HEK293T (cell line): ENCODE data around the gene ZFP57.
A peak's percentile ranks its signal among the peaks of the same experiment; 100 is the strongest.

Source experiments
- CTCF ChIA-PET: fragments of 350-600 bp; formaldehyde crosslinking; extraction: SDS; loops from one replicate; lab custom pipeline; 2021; ENCODE audit warnings: antibody characterized with exemption, inconsistent platforms; lab: Yijun Ruan, JAX
- POLR2A ChIA-PET: fragments of 350-600 bp; formaldehyde crosslinking; extraction: SDS; loops from one replicate; lab custom pipeline; 2020; ENCODE audit warnings: antibody characterized with exemption, inconsistent platforms; lab: Yijun Ruan, JAX
- DNase-seq: peaks from one replicate; pipeline ENCODE4 v3.0.0; 2012; ENCODE audit warnings: mixed read lengths; ENCODE audit errors: extremely low spot score
- ARNT ChIP-seq: fragments of 450-650 bp; IDR thresholded peaks from 2 replicates; pipeline ENCODE4 v1.6.1; 2017; ENCODE audit warnings: mild to moderate bottlenecking
- BHLHE40 ChIP-seq: fragments of 450-650 bp; IDR thresholded peaks from 2 replicates; pipeline ENCODE4 v1.6.1; 2016; ENCODE audit warnings: mild to moderate bottlenecking, moderate library complexity, borderline replicate concordance
- CTBP1 ChIP-seq: fragments of 450-650 bp; IDR thresholded peaks from 2 replicates; pipeline ENCODE4 v1.6.1; 2016; ENCODE audit warnings: borderline replicate concordance
- ELF4 ChIP-seq: fragments of 450-650 bp; IDR thresholded peaks from 2 replicates; pipeline ENCODE4 v1.6.1; 2017; ENCODE audit warnings: antibody characterized with exemption
- FOXA1 ChIP-seq: fragments of 450-650 bp; IDR thresholded peaks from 2 replicates; pipeline ENCODE4 v1.6.1; 2016; ENCODE audit warnings: mild to moderate bottlenecking
- FOXK2 ChIP-seq: fragments of 450-650 bp; IDR thresholded peaks from 2 replicates; pipeline ENCODE4 v1.6.1; 2016; ENCODE audit warnings: mild to moderate bottlenecking
- FOXM1 ChIP-seq: fragments of 450-650 bp; IDR thresholded peaks from 2 replicates; pipeline ENCODE4 v1.6.1; 2017; ENCODE audit warnings: mild to moderate bottlenecking, borderline replicate concordance
- HDGF ChIP-seq: fragments of 450-650 bp; IDR thresholded peaks from 2 replicates; pipeline ENCODE4 v1.6.1; 2017; ENCODE audit warnings: antibody characterized with exemption, borderline replicate concordance
- L3MBTL2 ChIP-seq: fragments of 450-650 bp; conservative IDR thresholded peaks from 2 replicates; pipeline ENCODE4 v1.6.1; 2016; ENCODE audit warnings: mild to moderate bottlenecking
- LEF1 ChIP-seq: fragments of 450-650 bp; IDR thresholded peaks from 2 replicates; pipeline ENCODE4 v1.6.1; 2017; ENCODE audit warnings: mild to moderate bottlenecking, borderline replicate concordance
- NFRKB ChIP-seq: fragments of 450-650 bp; IDR thresholded peaks from 2 replicates; pipeline ENCODE4 v1.6.1; 2016; ENCODE audit warnings: mild to moderate bottlenecking, moderate library complexity
- SP1 ChIP-seq: fragments of 450-650 bp; IDR thresholded peaks from 2 replicates; pipeline ENCODE4 v1.6.1; 2017
- SUZ12 ChIP-seq: fragments of 450-650 bp; IDR thresholded peaks from 2 replicates; pipeline ENCODE4 v1.6.1; 2016; ENCODE audit warnings: mild to moderate bottlenecking
- TARDBP ChIP-seq: fragments of 450-650 bp; IDR thresholded peaks from 2 replicates; pipeline ENCODE4 v1.6.1; 2016
- ZNF384 ChIP-seq: fragments of 450-650 bp; IDR thresholded peaks from 2 replicates; pipeline ENCODE4 v1.6.1; 2016
- TF ChIP-seq, protein P1 (sequence below): fragments of 450-650 bp; IDR thresholded peaks from 2 replicates; pipeline ENCODE4 v1.6.1; 2016

ZFP57 gene

DNA sequence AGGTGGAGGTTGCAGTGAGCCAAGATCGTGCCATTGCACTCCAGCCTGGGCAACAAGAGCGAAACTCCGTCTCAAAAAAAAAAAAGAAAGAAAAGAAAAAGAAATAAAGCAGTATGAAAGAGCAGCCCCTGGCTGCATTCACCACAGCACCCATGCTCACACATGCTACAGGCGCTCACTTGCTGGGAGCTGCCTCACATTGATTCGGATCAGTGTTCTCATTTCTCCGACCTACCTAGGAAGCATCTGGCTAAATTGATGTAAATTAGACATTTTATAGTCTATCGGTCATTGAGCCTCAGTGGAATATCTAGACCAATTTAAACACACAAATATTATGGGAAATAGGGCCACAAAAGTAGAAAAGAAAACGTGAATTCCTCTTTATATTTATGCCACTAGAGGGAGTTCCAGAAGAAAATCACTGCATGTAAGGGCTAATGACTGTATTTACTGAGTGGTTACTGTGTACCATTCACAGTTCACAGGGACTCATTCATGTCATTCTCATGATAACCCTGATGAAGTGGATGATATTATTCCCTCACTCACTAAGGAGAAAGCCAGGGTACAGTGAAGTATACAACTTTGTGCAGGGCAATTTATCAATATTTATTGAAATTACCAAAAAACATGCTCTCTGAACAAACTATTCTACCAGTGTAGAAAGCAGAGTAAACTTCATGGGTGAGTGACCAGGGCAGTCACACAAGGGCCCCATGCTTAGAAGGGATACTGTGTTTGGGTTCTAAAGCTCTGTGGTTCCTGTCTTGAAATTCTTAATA is 29.3 kb downstream of the ZFP57 start:
- ChIA-PET CTCF (interaction anchor here (0.6 to 6.9 kb wide), 8 partner anchors 12 to 1511 kb away, joined by 3 to 118 read pairs (median 6); partner anchors contain the start of gene GABBR1), POLR2A (no interaction called here)
- DNase-seq: peak; percentile 41
- no peak for TF ChIP-seq NFRKB
- no peak for TF ChIP-seq SP1
- no peak for TF ChIP-seq FOXK2
- no peak for TF ChIP-seq HDGF
- TF ChIP-seq FOXA1: no peak
- no peak for TF ChIP-seq TARDBP
- TF ChIP-seq CTBP1: no peak
- TF ChIP-seq BHLHE40: no peak
- no peak for TF ChIP-seq ELF4
- no peak for TF ChIP-seq L3MBTL2
- TF ChIP-seq ZNF384: no peak
- TF ChIP-seq LEF1: no peak

DNA sequence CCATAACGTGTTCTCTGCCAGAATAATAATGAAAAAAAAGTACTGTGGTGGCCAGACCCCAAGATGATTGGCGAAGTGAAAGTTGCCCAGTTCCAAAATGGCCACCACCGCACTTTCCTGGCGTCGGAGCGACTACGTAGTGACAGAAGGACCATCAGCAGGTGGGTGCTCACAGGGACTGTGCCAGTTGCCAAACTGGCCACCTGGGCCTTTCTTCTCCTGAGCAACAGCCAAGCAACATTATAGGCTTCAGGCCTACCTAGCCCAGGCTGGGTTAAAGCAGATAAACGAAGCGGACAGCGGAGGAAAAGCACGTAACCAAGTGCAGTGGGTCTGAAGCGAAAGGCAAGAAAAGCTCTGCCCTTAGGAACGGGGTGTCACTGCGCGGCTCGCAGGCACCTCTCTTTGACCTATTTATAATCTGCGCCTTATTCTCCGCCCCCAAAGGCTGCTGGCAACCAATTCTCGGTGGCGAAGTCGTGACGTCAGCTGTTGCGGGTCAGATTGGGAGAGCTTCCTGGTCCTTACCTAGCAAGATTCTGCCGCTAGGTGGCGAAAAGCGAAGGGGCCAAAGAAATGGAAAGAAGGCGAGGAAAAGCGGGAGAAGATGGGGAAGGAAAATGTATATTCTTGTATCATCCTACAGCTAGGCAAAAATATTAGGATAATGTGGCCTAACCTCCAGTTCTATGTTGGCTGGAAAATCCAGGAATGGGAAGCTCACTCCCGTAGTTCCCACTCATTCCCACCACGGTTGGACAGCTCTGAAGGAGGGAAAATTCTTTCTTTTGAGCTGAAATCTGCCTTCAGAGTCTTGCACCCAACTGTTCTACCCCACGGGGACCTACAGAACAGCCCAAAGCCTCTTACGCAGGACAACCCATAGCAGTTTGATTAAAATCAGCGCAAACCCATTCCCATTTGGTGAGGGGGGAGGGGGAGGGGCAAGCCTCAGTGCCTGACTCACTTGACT is 31.0 kb downstream of the ZFP57 start:
- ChIA-PET POLR2A (interaction anchor here (0.8 to 2.2 kb wide), 10 partner anchors 9 to 411 kb away, joined by 3 to 17 read pairs (median 6); partner anchors contain the start of genes GABBR1 and POLR1H), CTCF (interaction anchor here (0.6 to 6.9 kb wide), 16 partner anchors 8 to 930 kb away, joined by 3 to 118 read pairs (median 6); partner anchors contain the start of gene GABBR1)
- DNase-seq: peak; percentile 96
- TF ChIP-seq ZNF384 (no peak), HDGF (no peak), FOXM1 (no peak), FOXK2 (no peak), LEF1 (no peak), TARDBP (no peak), FOXA1 (no peak)

DNA sequence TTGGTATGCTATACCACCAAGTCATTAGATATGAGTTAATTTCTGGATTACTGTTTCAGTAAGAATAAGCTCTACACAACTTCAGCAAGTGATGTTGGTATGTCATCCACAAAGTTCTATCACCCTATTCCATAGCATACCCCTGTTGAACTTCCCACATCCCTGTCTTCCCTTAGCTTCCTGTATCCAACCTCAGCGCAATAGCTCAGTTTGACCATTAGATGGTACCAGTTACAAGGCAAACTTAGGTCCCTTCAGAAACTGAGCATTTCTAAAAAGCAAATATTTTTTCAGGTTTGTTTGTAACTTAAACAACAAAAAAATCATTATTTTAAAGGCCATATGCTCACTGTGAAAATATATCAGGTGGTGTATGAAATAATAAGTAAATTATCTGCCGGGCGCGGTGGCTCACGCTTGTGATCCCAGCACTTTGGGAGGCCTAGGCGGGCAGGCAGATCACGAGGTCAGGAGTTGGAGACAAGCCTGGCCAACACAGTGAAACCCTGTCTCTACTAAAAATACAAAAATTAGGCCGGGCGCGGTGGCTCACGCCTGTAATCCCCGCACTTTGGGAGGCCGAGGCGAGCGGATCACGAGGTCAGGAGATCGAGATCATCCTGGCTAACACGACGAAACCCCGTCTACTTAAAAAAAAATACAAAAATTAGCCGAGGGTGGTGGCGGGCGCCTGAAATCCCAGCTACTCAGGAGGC is 32.9 kb downstream of the ZFP57 start:
- TF ChIP-seq NFRKB (no peak), HDGF (no peak), FOXA1 (no peak), L3MBTL2 (no peak), BHLHE40 (no peak), FOXM1 (no peak), TARDBP (no peak), SUZ12 (no peak), LEF1 (no peak), ZNF384 (no peak), SP1 (no peak), ARNT (no peak), FOXK2 (no peak), CTBP1 (no peak), ELF4 (no peak)
- TF ChIP-seq, protein P1, sequence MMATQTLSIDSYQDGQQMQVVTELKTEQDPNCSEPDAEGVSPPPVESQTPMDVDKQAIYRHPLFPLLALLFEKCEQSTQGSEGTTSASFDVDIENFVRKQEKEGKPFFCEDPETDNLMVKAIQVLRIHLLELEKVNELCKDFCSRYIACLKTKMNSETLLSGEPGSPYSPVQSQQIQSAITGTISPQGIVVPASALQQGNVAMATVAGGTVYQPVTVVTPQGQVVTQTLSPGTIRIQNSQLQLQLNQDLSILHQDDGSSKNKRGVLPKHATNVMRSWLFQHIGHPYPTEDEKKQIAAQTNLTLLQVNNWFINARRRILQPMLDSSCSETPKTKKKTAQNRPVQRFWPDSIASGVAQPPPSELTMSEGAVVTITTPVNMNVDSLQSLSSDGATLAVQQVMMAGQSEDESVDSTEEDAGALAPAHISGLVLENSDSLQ: no peak
- POLR2A ChIA-PET: no interaction called here
- DNase-seq: no peak

DNA sequence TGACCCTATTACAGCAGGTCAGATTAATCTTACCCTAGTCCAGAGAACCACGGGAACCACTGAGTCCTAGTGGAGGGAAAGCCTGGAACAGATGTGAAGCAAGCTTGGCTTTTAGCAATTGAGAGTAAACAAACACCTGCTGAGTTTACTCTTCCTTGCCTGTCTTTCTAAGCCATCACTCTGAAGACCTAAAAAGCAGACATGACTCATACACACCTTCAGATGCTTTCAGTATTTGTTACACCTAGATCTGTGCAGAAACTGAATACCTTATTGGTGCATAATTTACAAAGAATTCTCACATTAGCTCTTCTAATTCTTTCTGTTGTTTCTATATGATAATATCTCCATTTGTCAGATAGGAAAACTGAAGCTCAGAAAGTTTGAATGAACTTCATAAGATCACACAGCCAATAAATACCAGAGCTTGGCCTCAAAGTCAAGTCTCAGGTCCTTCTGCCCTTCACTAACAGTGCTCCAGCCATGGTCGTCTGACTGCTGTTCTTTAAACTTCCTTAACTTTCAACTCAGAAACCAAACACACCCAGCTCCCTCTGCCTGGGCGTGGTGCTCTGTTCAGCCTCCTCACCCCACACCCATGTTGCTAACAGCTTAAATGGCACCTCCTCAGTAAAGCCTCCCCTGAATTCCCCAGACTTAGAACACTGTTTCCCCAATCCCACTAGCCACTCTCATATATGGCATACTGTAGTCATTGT is 39.4 kb downstream of the ZFP57 start:
- ChIA-PET POLR2A (interaction anchor here (0.7 to 2.3 kb wide), 3 partner anchors 8 to 13 kb away, joined by 3 to 10 read pairs (median 8); partner anchors contain the start of gene GABBR1), CTCF (interaction anchor here (0.7 to 2.7 kb wide), 3 partner anchors 8 to 488 kb away, joined by 3 to 15 read pairs (median 8); no protein-coding TSS in a partner anchor)
- TF ChIP-seq ARNT (no peak), NFRKB (no peak), FOXA1 (no peak), FOXM1 (no peak), LEF1 (no peak), SP1 (no peak), BHLHE40 (no peak), SUZ12 (no peak), ELF4 (no peak), L3MBTL2 (no peak), ZNF384 (no peak), TARDBP (no peak), HDGF (no peak)
- TF ChIP-seq, protein P1: no peak
- DNase-seq: no peak

More for the DNA sequence above, 32.9 kb downstream of the ZFP57 start:
- CTCF ChIA-PET: interaction anchor here (1.1 to 1.5 kb wide), 3 partner anchors 15 to 48 kb away, joined by 5 to 18 read pairs (median 11); partner anchors contain the start of gene GABBR1
